ENCODE measurements around the gene MEI4.

GRCh38 chr6:77688649-77689048 lies 35.8 kb downstream of the MEI4 start:
- TF ChIP-seq CTCF (CRISPR knock-in tag; IDR thresholded peaks at IDR 0.05) (no peak), FOXK1 (CRISPR knock-in tag; IDR thresholded peaks at IDR 0.05; ENCODE audit: borderline replicate concordance, low read depth) (no peak), CEBPB (IDR thresholded peaks at IDR 0.05; ENCODE audit: borderline replicate concordance, low read depth, low read length) (no peak), SRSF1 (optimal IDR thresholded peaks at IDR 0.05; ENCODE audit: low read depth, low read length) (no peak), MTF1 (CRISPR knock-in tag; IDR thresholded peaks at IDR 0.05) (no peak), TCF7L2 (IDR thresholded peaks at IDR 0.05; ENCODE audit: low read depth, low read length) (no peak), POLR2A (IDR thresholded peaks at IDR 0.05; ENCODE audit: insufficient read depth in 1 of 2, low read depth in 2 of 2, low read length in 2 of 2) (no peak), EP300 (IDR thresholded peaks at IDR 0.05; ENCODE audit: low read depth in 2 of 2, low read length in 2 of 2) (no peak), EP300 (CRISPR knock-in tag; IDR thresholded peaks at IDR 0.05; ENCODE audit: borderline replicate concordance) (no peak), MYNN (CRISPR knock-in tag; IDR thresholded peaks at IDR 0.05; ENCODE audit: low read depth) (no peak), SMC3 (IDR thresholded peaks at IDR 0.05; ENCODE audit: low read length) (no peak), FOXP1 (IDR thresholded peaks at IDR 0.05) (no peak), FOXP1 (CRISPR knock-in tag; IDR thresholded peaks at IDR 0.05) (no peak)

Measured in HepG2 (cell line).